HG02870 (cell line): ENCODE data around the gene C16orf95.
"Not testable (repeated sequence)": the region's sequence is repeated elsewhere in the genome, so short reads cannot be mapped to it uniquely, and the experiment has no call there.

Experiments used
- ATAC-seq: cut with Tn5 transposase; IDR thresholded peaks from one replicate; pipeline ENCODE4 v1.9.1; 2021; ENCODE audit warnings: mild to moderate bottlenecking, moderate library complexity; ENCODE audit not compliant: unreplicated experiment

C16orf95 gene

DNA sequence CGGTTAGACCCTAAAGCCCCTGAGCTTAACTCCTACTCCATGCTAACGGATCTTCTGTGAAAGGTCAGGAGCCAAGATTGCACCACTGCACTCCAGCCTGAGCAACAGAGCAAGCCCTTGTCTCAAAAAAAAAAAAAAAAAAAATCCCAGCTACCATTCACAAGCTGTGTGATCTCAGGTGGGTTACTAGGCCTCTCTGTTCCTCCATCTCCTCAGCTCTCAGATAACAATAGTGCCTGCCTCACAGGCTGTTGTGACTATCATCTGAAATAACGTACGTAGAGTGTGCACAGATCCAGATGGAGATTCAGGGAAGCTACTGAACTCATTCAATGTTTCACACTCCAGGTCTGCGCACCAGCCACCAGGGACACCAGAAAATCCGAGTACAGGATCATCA is 57.8 kb downstream of the C16orf95 start:
- no peak for ATAC-seq

DNA sequence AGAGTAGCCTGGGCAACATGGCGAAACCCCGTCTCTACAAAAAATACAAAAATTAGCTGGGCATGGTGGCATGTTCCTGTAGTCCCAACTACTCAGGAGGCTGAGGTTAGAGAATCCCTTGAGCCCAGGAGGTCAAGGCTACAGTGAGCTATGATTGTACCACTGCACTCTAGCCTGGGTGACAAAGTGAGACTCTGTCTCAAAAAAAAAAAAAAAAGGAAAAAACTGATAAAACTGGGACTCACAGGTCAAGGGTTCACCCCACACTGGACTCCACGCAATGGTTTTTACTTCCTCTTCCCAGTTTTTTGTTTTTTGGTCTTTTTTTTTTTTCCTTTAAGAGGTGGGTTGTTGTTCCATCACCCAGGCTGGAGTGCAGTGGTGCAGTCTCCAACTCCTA is 58.5 kb downstream of the C16orf95 start:
- ATAC-seq: not testable (repeated sequence)

DNA sequence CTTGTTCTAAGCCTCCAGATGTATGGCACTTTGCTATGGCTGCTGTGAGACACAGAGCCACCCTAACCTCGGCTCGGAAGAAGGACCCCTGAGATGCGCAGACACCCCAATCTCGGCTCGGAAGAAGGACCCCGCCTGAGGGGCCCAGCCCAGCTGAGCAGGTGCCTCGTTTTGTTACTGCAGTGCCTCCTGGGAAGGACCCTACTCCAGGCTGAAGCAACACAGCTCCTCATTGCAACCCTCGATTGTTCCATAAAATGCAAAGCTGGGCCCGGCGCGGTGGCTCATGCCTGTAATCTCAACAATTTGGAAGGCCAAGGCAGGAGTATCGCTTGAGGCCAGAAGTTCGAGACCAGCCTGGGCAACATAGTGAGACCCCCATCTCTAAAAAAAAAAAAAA is 61.3 kb downstream of the C16orf95 start:
- no peak for ATAC-seq

DNA sequence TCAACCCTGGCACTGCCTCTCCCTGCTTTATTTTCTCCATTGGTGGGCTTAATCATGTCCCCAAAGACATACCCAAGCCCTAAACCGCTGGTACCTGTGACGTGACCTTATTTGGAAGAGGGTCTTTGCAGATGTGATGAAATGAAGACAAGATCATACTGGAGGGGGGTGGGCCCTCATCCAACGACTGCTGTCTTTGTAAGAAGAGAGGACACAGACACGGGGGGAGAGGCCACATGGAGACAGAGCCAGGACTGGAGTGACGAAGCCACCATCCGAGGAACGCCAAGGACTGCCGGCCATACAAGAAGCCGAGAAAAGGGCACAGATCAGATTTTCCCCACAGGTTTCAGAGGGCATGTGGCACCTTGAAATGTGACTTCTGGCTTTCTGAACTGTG is 62.5 kb downstream of the C16orf95 start:
- no peak for ATAC-seq

DNA sequence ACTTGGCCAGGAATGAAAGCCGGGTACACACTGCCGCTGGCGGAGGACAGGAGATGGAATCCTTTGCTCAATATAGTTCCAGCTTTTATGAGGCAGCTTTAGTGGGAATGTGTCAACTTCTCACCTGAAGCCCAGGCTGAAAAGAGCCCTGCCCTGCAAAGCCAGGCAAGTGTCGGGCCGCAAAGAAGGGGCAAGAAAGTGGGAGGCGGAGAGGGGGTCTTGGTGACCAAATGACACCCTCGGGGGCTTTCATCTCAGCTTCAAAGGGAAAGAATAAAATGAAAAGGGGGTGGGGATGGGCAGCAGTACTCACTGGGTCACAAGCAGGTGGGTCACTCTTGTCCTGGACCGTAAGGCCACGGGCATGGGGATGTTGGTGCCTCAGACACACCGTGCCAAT is 62.9 kb downstream of the C16orf95 start:
- no peak for ATAC-seq

DNA sequence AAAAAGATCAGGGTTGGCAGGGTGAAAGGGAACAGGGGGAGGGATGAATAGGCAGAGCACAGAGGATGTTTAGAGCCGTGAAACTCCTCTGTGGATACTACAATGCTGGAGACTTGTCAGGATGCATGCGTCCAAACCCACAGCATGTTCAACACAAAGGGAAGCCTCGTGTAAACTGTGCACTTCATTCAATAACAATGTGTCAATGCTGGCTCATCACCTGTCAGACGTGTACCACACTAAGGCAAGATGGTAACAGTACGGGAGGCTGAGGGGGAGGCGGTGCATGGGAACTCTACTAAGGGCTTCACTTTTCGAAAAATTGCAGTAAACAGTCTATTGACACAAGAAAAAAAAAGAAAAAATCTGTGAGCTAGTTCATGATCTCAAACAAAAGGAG is 63.7 kb downstream of the C16orf95 start:
- no peak for ATAC-seq
